HG02943 (cell line): ENCODE measurements around the gene ANXA3.
"Not testable (repeated sequence)": the region's sequence is repeated elsewhere in the genome, so short reads cannot be mapped to it uniquely, and the experiment has no call there.

ENCODE experiments used
- ATAC-seq: cut with Tn5 transposase; IDR thresholded peaks from one replicate; pipeline ENCODE4 v1.9.1; 2021; ENCODE audit warnings: mild to moderate bottlenecking, low read depth, moderate library complexity; ENCODE audit not compliant: unreplicated experiment

Gene ANXA3

DNA sequence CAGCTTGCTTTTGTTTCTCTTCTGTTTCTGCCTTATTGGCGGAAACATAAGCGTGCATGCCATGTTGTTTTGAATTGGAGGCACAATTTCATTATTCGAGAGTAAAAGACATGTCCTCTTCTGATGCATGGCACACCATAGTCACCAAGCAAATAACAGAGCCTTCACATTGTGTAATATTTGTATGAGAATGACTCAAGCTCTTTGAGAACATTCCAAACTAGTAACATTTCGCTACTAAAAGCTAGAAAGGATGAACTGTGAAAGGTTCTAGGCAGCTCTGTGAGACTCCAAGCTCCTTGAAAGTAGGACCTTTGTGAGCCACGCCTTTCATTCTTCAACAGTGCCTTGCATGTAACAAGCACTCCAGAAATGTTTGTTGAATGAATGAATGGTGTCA lies 9.2 kb upstream of the ANXA3 start:
- no peak for ATAC-seq

DNA sequence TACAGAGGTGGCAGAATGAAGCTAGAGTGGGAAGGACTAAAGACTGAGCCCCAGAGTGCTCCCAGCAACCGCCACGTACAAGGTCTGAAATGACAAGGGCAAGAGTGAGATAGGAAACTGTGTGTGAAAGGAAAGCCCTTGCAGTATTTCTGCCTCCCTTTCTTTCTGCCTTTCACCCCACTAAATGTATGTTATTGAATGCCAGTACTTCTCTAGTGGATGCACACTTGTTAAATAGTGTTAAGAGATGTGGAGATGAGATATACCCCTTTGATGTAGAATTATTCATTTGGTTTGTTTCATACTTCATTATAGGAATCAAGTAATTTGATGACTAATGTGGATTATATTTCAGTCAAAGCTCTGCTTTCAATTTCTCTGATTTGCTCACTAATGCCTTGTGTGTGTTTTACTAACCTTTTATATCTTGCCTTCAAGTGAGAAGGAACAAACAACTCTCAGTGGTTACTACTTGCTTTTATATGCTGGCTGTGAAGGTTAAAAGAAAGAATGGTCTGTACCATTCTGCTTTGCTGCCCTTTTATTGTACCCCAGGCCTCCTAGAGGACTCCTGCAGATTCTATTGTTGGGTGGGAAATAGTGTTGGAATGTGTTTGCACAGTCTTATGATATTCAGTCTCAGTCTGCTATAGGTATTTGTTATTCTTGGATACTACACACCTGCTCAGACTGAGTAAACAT lies 8.0 kb upstream of the ANXA3 start:
- ATAC-seq = no peak

DNA sequence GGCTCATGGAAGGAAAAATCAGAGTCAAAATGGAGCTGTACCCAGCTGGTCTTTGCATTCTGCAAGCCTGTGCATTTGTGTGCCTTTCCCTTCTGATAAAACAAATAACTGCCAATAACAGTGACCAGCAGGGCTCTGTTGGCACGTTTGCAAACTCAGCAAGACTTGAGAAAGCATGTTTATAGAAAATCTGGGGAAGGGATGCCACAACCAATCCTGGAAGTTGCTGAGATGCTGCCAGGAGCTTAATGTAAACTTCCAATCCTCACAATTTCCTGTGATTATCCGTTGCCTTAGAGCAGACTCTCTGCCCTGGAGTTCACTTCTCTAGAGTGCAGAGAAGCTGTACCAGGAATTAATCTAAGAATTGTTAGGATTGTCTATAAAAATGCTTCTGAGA lies 6.9 kb upstream of the ANXA3 start:
- no peak for ATAC-seq

DNA sequence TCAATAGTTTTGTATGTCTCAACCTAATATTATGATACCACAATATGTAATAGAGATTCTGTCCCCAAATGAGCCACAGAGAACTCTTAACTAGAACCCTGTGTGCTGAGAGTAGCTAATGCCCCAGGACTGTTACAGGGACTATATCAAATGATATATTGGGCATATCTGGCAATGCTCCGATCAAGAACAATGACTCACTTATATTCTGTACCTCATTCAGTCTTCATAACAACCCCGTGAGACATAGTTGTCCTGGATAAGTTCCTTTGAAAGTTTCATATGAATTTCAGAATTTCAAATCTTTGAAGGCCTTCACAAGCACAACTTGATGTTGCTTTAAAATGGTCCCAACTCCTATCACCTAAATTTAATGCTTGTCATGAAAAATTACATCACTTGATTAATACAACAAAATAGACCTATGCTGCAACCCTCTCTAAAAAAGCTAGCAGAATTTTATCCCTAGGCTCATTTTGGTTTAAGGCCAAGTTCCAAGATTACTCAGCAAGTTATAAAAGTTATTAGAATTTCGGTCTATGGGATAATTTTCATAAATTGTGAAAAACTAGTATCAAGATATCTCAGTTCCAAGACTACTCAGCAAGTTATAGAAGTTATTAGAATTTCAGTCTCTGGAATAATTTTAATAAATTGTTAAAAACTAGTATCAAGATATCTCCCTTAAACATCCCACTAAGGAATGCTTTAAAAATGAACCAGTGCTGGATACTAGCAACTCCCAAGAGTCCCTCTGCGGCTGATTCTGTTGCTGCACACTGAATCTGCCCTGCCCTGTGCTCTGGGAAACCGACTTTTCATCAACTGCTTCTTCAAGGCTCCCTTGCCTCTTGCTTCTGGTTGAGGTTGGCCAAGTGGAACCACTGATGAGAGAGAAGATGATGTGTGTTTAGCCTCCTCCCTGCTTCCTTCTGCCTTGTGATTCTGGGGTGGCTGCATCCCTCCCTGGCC lies 6.0 kb upstream of the ANXA3 start:
- ATAC-seq = no peak

DNA sequence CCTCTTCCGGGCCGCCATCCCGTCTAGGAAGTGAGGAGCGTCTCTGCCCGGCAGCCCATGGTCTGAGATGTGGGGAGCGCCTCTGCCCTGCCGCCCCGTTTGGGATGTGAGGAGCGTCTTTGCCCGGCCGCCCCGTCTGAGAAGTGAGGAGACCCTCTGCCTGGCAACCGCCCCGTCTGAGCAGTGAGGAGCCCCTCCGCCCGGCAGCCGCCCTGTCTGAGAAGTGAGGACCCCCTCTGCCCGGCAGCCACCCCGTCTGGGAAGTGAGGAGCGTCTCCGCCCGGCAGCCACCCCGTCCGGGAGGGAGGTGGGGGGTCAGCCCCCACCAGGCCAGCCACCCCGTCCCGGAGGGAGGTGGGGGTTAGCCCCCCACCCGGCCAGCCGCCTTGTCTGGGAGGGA lies 3.7 kb upstream of the ANXA3 start:
- ATAC-seq = not testable (repeated sequence)

DNA sequence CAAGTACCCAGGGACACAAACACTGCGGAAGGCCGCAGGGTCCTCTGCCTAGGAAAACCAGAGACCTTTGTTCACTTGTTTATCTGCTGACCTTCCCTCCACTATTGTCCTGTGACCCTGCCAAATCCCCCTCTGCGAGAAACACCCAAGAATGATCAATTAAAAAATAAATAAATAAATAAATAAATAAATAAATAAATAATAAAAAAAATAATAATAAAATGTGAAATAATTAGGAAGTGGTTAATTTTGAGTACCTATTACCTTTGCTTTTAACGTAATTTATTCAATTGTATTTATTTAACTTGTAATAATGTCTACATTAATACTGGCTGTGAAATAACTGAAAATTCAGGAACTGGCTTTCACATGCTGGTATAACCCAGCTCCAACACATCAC lies 2.7 kb upstream of the ANXA3 start:
- not testable (repeated sequence) for ATAC-seq

DNA sequence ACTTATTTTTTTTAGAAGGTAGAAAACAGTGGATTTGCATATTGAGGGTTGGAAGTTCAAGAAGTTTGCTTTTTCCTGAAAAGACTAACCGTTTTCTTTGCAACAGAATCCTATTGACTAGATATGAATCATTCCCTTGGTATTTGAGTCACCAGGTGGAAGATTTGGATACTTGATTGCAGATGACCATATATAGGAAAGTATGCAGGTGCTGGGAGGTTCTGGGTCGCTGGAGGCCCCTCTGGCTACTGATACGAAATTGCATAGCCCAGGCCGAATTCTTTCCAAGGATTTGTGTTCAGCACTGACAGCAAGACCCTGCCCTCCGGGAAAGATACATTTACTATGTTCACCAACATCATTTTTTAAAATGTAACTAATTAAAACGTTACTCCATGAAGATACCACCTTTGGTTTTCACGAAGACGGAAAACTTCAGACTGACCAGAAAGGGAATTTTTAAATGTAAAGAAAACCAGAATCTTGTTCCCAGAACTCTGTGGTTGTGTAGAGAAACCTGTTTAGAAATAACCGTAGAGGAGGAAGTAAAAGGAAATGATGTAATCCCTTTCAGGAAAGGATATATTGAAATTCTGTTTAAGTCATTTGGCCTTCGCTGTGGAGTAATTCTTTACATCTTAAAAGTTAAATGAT lies 946 bp downstream of the ANXA3 start:
- no peak for ATAC-seq

DNA sequence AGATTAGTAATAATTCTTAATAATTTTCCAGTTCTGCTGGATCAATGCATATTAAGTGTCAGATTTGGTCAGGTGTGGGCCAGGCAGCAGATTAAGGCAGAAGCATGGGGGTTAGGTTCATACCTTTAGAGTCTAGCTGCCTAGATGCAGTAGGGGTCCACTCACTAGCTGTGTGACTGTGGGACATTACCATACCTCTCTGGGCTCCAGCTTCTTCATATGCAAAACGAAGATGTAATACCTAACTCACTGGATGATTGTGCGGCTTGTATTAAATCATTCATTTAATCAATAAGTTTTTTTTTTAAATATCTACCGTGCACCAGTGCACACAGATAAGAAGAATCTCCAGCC lies 1.4 kb downstream of the ANXA3 start:
- no peak for ATAC-seq

DNA sequence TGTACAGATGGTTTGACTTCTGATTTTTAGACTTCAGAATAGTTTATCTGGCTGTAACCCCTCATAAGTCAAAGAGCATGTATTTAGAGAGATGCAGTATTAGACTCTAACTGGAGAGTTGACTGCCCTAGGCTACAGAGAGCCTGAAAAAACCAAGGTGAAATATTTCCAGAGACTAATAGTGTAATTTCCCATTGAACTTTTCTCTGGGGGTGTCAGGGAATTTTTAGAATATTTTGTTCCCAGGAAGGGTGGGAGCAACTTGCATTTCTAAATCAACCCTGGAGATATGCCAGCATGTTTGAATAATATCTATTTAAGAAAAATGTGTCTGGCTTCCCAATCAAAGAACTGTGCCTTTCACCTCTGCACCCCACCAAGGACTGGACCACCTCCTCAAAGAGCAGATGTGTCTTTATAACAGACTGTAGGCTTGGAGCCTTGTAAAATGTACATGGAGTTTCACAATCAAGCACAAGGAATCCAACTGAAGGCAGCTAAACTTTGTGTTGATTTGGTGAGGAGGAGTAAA lies 2.0 kb downstream of the ANXA3 start:
- ATAC-seq = no peak

DNA sequence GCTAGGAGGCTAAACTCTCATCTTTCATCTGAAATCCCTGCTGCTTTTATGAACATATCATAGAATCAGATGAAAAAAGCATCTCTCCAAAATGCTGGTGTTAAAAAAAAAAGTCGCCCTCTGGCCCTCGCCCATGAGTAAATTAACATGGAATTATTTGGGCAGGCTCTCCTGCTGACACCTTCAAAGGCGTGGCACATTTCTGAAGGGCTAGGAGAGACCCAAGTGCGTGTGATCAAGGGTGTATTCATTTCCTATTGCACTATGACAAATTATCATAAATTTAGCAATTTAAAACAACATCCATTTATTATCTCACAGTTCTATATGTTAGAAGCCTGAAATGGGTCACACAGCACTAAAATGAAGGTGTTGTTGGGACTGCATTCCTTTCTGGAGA lies 5.1 kb downstream of the ANXA3 start:
- ATAC-seq = no peak

DNA sequence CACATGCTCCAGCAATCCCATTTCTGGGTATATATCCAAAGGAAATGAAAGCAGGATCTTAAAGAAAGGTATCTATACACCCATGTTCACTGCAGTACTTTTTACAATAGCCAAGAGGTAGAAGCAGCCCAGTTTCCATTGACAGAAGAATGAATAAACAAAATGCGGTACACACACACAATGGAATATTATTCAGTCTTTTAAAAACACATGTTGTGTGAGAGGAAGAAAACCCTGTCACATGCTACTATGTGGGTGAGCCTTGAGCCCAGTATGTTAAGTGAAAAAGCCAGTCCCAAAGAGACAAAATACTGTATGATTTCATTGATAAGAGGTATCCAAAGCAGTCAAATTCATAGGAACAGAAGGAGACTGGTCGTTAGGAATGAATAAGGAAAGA lies 6.3 kb downstream of the ANXA3 start:
- ATAC-seq = no peak

DNA sequence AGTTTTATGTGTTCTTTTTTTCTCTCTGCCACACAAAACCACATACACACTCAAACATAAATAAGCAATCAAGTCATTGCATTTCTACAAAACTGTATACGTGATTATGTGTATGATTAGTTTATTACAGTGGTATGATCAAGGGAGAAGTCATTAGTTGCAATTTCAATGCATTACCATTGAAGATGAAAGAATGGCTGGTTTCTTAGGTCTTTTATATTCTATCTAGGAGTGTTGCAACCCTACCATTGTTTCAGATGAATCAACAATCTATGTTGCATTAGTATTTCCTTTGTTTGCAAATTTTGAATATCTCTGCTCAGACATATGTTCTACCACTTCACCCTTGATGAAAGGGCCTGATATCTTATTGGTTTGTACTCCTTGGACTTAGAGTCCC lies 6.8 kb downstream of the ANXA3 start:
- ATAC-seq = no peak

DNA sequence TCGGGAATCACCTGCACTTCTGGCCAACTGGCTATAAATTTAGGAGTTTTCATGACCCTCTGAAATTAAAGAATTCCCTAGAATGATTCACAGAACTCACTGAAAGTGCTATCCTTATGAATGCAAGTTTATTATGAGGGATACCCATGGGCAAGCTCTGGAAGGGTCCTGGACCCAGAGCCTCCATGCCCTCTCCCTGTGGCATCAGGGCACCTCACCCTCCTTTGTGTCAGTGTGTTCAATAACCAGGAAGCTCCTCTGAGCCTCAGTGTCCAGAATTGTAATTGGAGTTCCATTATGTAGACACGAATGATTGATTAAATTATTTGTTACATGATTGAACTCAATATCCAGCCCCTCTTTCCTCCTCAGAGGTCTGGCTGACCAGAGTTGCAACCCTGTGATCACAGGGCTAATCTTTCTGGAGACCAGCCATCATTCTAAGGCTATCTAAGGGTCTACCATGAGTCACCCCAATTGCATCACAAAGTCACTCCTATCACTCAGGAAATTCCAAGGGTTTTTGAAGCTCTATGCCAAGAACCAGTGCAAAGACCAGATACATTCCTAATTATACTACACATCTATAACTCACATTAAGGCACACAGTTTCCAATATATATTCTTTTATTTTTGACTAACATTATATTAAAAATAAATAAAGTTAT lies 8.9 kb downstream of the ANXA3 start:
- ATAC-seq = no peak

DNA sequence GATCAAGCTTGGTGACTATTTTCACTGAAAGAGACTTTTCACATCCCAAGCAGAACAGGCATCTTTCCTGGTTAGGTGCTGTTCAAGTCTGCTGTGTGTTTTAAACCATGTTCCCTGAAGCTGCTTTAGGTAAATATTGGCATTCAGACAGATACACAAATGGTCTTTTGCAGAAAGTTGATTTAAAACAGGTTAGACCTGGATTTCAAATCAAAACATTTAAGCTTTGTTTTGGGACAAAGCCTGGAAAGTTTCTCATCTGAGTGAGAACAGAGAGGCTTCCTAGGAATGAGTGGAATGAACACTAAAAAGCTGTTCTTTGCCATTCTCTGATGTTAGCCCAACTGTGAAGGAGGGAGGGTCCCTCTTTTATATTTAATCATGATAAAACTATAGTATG lies 10.1 kb downstream of the ANXA3 start:
- ATAC-seq = no peak

DNA sequence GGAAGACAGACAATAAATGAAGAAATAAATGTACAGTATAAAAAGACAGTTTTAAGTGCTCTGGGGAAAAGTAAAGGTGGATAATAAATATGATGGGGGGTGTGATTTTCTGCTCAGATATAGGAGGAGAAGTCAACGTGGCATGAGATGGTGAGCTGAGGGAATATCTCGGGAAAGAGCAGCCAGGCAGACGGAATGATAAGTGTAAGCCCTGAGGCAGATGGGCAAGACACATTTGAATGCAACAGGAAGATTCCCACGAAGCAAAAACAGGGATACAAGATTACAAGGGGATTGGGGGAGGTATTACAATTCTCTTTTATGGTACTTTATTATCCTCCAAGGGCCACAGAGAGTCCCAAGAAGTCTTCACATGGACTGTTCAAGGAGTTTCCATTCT lies 11.1 kb downstream of the ANXA3 start:
- ATAC-seq = no peak

DNA sequence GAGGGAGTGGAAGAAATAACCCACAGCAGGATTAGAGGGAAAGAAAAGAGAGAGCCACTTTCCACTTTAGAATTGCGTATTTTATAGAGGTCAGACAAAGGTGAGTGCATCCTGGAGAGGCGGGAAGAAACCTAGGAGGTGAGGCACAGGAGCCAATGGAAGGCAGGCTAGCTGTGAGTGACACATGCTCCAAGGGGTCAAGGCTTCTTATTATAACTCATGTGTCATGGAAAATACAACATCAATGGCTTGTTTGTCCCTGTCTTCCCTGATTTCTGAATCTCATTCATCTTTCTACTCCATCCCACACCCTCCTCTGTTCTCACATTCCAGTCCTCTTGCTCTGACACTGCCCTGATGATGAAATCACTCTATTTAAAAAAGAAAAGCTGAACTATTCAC lies 14.4 kb downstream of the ANXA3 start:
- no peak for ATAC-seq

DNA sequence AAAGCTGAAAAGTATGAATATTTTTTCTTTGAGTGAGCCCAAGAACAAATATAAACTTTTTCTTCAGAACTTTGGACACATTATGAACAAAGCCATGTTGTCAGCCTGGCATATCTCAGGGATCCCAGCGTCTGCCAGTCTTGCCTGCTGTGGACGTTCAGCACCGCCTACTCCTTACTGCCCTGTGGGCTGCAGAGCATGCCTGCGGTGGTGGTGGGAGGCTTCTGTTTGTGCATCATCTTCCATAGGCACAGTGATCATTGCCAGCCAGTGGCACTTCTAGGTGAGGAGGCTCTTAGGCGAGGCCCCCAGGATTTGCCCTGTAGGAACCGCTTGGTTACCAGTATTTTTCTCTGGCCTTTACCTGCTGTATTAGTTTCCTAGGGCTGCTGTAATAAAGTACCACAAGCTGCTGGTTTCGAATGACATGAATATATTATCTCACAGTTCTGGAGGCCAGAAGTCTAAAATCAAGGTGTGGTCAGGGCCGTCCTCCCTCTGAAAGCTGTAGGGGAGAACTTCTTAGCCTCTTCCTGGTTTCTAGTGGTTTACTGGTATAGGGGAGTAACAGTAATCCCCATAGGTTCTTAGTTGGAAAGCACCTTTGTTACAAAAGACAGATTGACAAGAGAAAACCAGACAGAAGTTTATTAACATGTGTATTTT lies 15.4 kb downstream of the ANXA3 start:
- peak; percentile 73 for ATAC-seq

DNA sequence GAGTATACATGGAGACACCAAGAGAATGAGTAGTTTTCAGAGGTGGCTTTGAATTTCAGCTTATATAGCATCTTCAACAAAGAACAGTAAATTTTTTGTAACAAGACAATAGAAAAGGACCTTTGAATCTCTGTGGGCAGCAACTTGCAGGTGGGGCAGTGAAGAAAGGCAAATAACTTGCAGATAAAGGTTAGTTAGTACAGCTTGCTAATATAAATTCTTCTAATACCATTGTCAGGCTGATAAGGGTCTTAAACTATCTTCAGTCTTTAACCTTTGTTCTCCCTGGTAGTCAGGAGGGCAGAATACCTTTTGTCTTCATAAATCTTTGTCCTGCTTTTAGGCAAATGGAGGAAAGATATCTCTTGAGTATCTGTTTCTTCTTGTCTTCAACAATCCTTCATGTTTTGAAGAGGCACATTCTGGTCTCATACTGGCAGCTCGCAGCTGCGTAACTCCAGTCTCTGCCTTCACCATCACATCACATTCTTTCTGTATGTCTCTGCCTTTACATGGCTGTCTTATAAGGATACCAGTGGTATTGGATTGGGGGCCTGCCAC lies 16.0 kb downstream of the ANXA3 start:
- ATAC-seq = no peak

DNA sequence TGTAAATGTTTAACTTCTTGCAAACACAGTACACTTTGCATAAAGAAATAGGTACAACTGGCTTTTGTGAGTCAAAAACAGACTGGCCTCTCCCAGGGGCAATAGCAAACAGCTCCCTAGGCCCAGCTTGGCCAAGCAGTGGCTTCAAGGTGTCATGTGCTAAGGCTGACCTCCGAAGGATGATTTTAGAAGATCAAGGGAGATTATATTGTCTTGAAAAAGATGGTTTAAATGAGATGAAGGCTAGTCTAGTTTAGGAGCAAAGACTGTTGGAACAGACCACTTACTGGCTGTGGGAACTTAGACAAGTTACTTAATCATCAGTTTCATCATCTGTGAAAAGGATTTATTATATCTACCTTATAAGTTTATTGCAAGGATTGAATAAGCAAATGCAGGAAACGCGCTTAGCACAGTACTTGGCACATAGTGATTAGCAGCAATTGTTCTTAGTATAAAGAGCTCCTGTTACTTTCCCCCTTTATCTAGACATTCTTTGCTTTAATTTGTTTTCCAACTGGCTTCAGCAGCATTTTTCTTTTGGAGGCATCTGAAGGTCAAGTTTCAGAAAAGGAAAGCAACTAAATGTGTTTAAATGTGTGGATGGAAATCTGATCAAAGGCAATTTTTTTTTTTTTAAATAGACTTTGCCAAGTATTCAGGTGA lies 17.2 kb downstream of the ANXA3 start:
- peak; percentile 68 for ATAC-seq
